Sigmoid colon (tissue), 7 donors: ENCODE data around the gene MYO15A. TPM values are rescaled to one million over a fixed set of nuclear protein-coding genes. Genes with fewer than 3 reads are reported as not detected.

Source experiments
- DNase-seq: peaks from one replicate; pipeline ENCODE4 v3.0.0-alpha.2; 2019
- H3K27ac ChIP-seq, 4 donors: fragments of 200-600 bp; sonication (generic); one replicate each; pipeline ENCODE4 v1.5.1; 2016 to 2019; ENCODE audit warnings: mild to moderate bottlenecking in 1 of 4
- H3K27me3 ChIP-seq, 3 donors: fragments of 200-600 bp; sonication (generic); one replicate each; pipeline ENCODE4 v1.5.1; 2019; ENCODE audit warnings: mild to moderate bottlenecking in 1 of 3
- H3K36me3 ChIP-seq, 4 donors: fragments of 200-600 bp; sonication (generic); one replicate each; pipeline ENCODE4 v1.5.1; 2016 to 2019
- H3K4me1 ChIP-seq, 4 donors: fragments of 200-600 bp; sonication (generic); one replicate each; pipeline ENCODE4 v1.5.1; 2017 to 2019
- H3K4me3 ChIP-seq, 4 donors: fragments of 200-600 bp; sonication (generic); one replicate each; pipeline ENCODE4 v1.5.1; 2017 to 2019; ENCODE audit warnings: mild to moderate bottlenecking in 2 of 4, moderate library complexity in 1 of 4
- H3K9me3 ChIP-seq, 4 donors: fragments of 200-600 bp in 3 of 4; sonication (generic) in 3 of 4; one replicate each; pipeline versions ENCODE4 v1.5.1 to v1.6.1; 2013 to 2019
- EP300 ChIP-seq, 4 donors: sonication (generic); formaldehyde crosslinking; IDR thresholded peaks; one replicate each; pipeline ENCODE4 v1.6.1; 2017; ENCODE audit warnings: antibody characterized with exemption in 4 of 4
- POLR2A ChIP-seq, 2 donors: fragments of 450-650 bp; IDR thresholded peaks; one replicate each; pipeline ENCODE4 v1.6.1; 2016; ENCODE audit warnings: antibody characterized with exemption in 2 of 2, mild to moderate bottlenecking in 2 of 2, moderate library complexity in 2 of 2
- POLR2AphosphoS5 ChIP-seq, 4 donors: sonication (generic); formaldehyde crosslinking; IDR thresholded peaks; one replicate each; pipeline ENCODE4 v1.6.1; 2017; ENCODE audit warnings: antibody characterized with exemption in 4 of 4
- WGBS, 2 donors: extraction: QIAGEN DNeasy Blood & Tissue Kit; methylation state at CpG; one replicate each; pipeline ENCODE4 v1.1.7; 2013; 5-methylcytosine and 5-hydroxymethylcytosine counted together
- intact Hi-C: fragments of 100-400 bp; cut with DNase I; formaldehyde crosslinking; loops from one replicate; pipeline ENCODE4 v1.15.1; 2023
- polyA plus RNA-seq, 3 donors: library from polyadenylated mRNA; stranded (reverse); fragments of 200-250 nt; gene quantifications; one replicate each; pipeline ENCODE4 v1.2.3, GENCODE V29; 2013
- total RNA-seq, 4 donors: library from RNA; depleted of rRNA; stranded (reverse); fragments of >200 nt; gene quantifications; one replicate each; pipeline ENCODE4 v1.1.0, GENCODE V29; 2016
- TF ChIP-seq, protein P1 (sequence below), 4 experiments: fragments of 450-650 bp in 3 of 4; fragments of 200-600 bp in 1 of 4; IDR thresholded peaks; one replicate each; pipeline ENCODE4 v1.5.1; 2016 to 2019; ENCODE audit warnings: antibody characterized with exemption in 4 of 4, mild to moderate bottlenecking in 3 of 4, moderate library complexity in 2 of 4
- donor health status: healthy with polysubstance abuse.
- donor health status: Bipolar disorder and iron deficiency.
- donor health status: healthy.

MYO15A gene
- total and polyA plus RNA-seq, 7 donors: 0.60 to 3.6 (median 0.72) TPM; not detected in 1

DNA sequence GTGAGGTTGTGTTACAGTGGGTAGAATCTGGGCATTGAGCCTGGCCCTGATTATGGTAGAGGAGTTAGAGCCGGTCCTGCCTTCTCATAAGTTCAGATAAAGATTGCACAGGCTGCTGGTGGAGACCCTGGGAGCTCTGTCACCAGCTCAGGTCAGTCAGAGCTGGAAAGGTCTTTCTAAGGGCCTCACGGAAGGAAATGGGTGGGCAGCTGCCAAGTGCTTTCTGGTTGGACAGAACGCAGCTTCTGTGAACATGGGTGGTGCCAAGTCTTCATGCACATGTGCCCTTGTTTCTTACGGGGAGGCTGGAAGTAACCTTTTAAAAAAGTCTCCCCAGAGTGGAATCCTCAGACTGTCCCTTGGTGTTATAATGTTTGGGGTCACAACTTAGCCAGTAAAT, 90.0 kb downstream of the MYO15A start:
- DNase-seq: no peak
- WGBS, 2 donors: 76 to 83% methylated on average over 4 of the region's 4 CpGs
- Histone ChIP-seq H3K4me1 (peaks cover 0 to 48% (median 35%) of the 10 kb centered on the region in 4 donors), H3K9me3 (no peaks in the 10 kb centered on the region), H3K36me3 (peaks cover 13 to 75% (median 18%) of the 10 kb centered on the region in 4 donors), H3K4me3 (no peak overlapping the region), H3K27me3 (no peaks in the 10 kb centered on the region), H3K27ac (no peak overlapping the region)
- intact Hi-C loops: no loop called here
- TF ChIP-seq EP300 (IDR thresholded peaks at IDR 0.05) (no peak), POLR2A (IDR thresholded peaks at IDR 0.05) (no peak)

DNA sequence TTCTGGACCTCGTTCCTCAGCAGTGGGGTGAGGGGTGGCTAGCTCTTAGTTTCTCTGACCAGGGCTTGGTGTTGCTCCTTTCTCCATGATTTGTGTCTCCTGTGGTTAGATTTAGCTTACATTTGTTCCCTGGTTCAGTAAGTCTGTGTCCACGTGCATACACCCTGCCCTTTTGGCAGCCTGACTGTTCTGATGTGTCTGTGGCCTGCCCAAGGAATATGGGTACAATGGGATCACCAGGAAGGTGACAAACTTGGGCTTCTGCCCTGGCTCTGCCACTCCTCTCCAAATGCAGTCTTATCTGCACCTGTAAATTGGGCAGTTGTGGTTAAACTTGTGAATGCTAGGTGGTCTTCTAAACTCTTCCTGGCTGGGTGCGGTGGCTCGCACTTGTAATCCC, 92.6 kb downstream of the MYO15A start:
- peaks cover 0 to 53% (median 42%) of the 10 kb centered on the region in 4 donors for H3K4me1 ChIP-seq
- no peak overlapping the region for H3K4me3 ChIP-seq
- no peak overlapping the region for H3K27ac ChIP-seq
- H3K36me3 ChIP-seq: peaks cover 13 to 78% (median 17%) of the 10 kb centered on the region in 4 donors
- no peaks in the 10 kb centered on the region for H3K27me3 ChIP-seq
- H3K9me3 ChIP-seq: no peaks in the 10 kb centered on the region
- intact Hi-C loops: no loop called here
- DNase-seq: no peak
- 89 to 91% methylated on average over 4 of the region's 4 CpGs for WGBS, 2 donors
- TF ChIP-seq, protein P1, sequence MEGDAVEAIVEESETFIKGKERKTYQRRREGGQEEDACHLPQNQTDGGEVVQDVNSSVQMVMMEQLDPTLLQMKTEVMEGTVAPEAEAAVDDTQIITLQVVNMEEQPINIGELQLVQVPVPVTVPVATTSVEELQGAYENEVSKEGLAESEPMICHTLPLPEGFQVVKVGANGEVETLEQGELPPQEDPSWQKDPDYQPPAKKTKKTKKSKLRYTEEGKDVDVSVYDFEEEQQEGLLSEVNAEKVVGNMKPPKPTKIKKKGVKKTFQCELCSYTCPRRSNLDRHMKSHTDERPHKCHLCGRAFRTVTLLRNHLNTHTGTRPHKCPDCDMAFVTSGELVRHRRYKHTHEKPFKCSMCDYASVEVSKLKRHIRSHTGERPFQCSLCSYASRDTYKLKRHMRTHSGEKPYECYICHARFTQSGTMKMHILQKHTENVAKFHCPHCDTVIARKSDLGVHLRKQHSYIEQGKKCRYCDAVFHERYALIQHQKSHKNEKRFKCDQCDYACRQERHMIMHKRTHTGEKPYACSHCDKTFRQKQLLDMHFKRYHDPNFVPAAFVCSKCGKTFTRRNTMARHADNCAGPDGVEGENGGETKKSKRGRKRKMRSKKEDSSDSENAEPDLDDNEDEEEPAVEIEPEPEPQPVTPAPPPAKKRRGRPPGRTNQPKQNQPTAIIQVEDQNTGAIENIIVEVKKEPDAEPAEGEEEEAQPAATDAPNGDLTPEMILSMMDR (IDR thresholded peaks at IDR 0.05): no peak
- no peak for TF ChIP-seq POLR2AphosphoS5 (IDR thresholded peaks at IDR 0.05)
- no peak for TF ChIP-seq POLR2A (IDR thresholded peaks at IDR 0.05)
- no peak for TF ChIP-seq EP300 (IDR thresholded peaks at IDR 0.05)

DNA sequence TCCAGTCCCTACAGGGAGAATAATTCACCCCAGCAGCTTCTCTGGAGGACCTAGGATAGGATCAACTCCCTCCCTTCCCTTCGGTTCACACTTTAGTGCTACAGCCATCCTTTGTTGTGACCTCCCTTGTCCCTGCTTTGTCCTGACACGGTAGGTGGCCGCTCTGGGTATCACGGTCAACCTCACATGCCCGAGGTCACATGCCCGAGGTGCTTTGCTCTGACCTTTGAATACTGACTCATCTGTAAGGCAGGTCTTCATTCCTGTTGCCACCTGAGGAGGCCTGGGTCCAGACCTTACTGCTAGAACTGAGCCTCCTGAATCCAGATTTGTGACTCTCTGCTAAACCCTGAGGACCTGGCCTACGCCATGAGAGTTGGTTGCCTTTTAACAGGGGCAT, 94.8 kb downstream of the MYO15A start:
- intact Hi-C loops: no loop called here
- peaks cover 5 to 78% (median 26%) of the 10 kb centered on the region in 4 donors for H3K36me3 ChIP-seq

DNA sequence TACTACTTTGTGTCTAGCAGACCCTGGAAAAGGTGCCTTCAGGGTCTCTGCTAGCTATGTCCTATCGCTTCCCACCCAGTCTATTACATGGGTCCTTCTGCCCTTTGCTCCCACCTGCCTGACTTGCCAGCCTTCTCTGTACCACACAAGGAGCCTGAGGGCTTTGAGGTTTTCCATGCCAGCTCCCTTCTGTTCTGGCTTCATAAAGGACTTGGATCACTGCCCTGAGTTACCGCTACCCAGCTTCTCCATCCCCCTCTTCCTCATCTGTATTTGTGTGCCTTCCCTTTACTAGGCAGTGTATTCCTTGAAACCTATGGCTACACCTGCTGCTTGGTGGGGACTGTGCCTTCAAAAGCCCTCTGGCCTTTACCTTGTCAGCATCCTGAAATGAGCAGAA, 97.3 kb downstream of the MYO15A start:
- Histone ChIP-seq H3K36me3 (peaks cover 5 to 89% (median 38%) of the 10 kb centered on the region in 4 donors), H3K27ac (no peak overlapping the region), H3K4me1 (peaks cover 0 to 18% (median 13%) of the 10 kb centered on the region in 4 donors), H3K4me3 (no peak overlapping the region), H3K27me3 (no peaks in the 10 kb centered on the region), H3K9me3 (no peaks in the 10 kb centered on the region)
- TF ChIP-seq EP300 (IDR thresholded peaks at IDR 0.05): no peak
- TF ChIP-seq POLR2A (IDR thresholded peaks at IDR 0.05): no peak
- TF ChIP-seq, protein P1 (IDR thresholded peaks at IDR 0.05): no peak
- no peak for TF ChIP-seq POLR2AphosphoS5 (IDR thresholded peaks at IDR 0.05)
- intact Hi-C loops: no loop called here
- 93 to 97% methylated on average over 2 of the region's 2 CpGs for WGBS, 2 donors
- DNase-seq: no peak

More for the DNA sequence above, 94.8 kb downstream of the MYO15A start:
- WGBS, 2 donors: 79 to 81% methylated on average over 7 of the region's 7 CpGs
- Histone ChIP-seq H3K27ac (no peak overlapping the region), H3K9me3 (no peaks in the 10 kb centered on the region), H3K4me1 (peaks cover 0 to 43% (median 29%) of the 10 kb centered on the region in 4 donors), H3K4me3 (no peak overlapping the region), H3K27me3 (no peaks in the 10 kb centered on the region)
- TF ChIP-seq, protein P1 (IDR thresholded peaks at IDR 0.05): no peak
- no peak for TF ChIP-seq POLR2AphosphoS5 (IDR thresholded peaks at IDR 0.05)
- no peak for TF ChIP-seq EP300 (IDR thresholded peaks at IDR 0.05)
- TF ChIP-seq POLR2A (IDR thresholded peaks at IDR 0.05): no peak
- no peak for DNase-seq

DNA sequence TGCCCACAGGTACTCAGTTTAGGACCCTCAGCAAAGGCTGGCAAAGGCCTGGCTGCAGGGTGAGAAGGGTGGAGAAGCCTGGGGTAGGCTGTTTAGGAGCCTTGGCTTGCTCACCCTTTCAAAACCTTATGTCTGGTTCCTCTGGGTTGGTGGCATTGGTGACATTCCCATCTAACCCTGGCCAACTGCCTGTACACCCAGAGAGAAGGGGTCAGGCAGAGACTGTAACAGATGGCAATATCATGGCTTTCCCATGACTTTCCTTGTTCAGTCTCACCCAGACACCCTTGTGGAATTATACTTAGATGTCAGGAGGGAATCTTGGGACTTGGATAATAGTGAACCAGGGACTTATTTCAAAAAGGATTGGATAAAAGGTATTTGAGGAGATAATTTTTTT, 98.4 kb downstream of the MYO15A start:
- Histone ChIP-seq H3K27me3 (no peaks in the 10 kb centered on the region), H3K4me3 (no peak overlapping the region), H3K9me3 (no peaks in the 10 kb centered on the region), H3K36me3 (peaks cover 5 to 89% (median 40%) of the 10 kb centered on the region in 4 donors), H3K4me1 (peaks cover 0 to 18% (median 13%) of the 10 kb centered on the region in 4 donors), H3K27ac (no peak overlapping the region)
- TF ChIP-seq, protein P1 (IDR thresholded peaks at IDR 0.05): no peak
- no peak for TF ChIP-seq POLR2AphosphoS5 (IDR thresholded peaks at IDR 0.05)
- TF ChIP-seq EP300 (IDR thresholded peaks at IDR 0.05): no peak
- no peak for DNase-seq
- intact Hi-C loops: no loop called here
